ENCODE measurements around the gene EVPLL. TPM values are rescaled to one million over a fixed set of nuclear protein-coding genes. Genes with fewer than 3 reads are reported as not detected.
"Not testable (repeated sequence)": the region's sequence is repeated elsewhere in the genome, so short reads cannot be mapped to it uniquely, and the experiment has no call there.

The EVPLL gene
- total RNA-seq, 2 experiments from 2014 or later, result not detected

DNA sequence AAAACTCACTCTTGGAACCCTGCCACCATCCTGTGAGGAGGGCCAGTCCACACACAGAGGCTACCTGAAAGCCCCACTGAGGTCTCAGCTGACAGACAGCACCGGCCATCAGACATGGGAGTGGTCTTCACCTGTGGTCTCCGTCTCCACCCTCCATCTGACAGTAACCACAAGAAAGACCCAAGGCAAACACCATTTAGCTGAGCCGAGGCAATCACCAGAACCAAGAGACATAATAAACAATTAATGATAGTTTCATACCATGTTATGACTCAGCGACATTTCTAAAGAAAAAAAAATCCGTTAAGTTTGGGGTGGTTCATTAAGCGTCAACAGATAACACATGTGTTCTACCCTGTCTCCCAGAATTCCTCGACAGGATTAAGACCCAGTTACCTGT is 6.1 kb upstream of the EVPLL start:
- BruUV-seq (replicated peaks), result no TSS peak
- Histone ChIP-seq H3K4me3 (ENCODE audit: low read depth, low read length, poor library complexity, severe bottlenecking) (no peak overlapping the region), H3K36me3 (ENCODE audit: insufficient read depth, low read length) (no peaks in the 10 kb centered on the region), H3K9me3 (ENCODE audit: low read length) (no peaks in the 10 kb centered on the region), H2AFZ (ENCODE audit: low read length) (no peak overlapping the region), H3K27ac (ENCODE audit: low read depth, low read length, poor library complexity, severe bottlenecking) (no peak overlapping the region), H3K9me2 (ENCODE audit: insufficient read depth, low read length) (no peaks in the 10 kb centered on the region), H4K20me1 (ENCODE audit: insufficient read depth, low read length) (no peaks in the 10 kb centered on the region), H3K4me2 (ENCODE audit: low read length) (no peak overlapping the region), H3K4me1 (ENCODE audit: insufficient read depth, low read length, poor library complexity, severe bottlenecking) (no peaks in the 10 kb centered on the region), H3K79me2 (ENCODE audit: insufficient read depth, low read depth, low read length) (no peaks in the 10 kb centered on the region)
- intact Hi-C loops (cut with micrococcal nuclease; ENCODE audit: unreplicated experiment), result no loop called here
- TF ChIP-seq EZH2phosphoT487 (IDR thresholded peaks at IDR 0.05; ENCODE audit: borderline replicate concordance, low read depth, low read length), result no peak
- TF ChIP-seq, protein P1, sequence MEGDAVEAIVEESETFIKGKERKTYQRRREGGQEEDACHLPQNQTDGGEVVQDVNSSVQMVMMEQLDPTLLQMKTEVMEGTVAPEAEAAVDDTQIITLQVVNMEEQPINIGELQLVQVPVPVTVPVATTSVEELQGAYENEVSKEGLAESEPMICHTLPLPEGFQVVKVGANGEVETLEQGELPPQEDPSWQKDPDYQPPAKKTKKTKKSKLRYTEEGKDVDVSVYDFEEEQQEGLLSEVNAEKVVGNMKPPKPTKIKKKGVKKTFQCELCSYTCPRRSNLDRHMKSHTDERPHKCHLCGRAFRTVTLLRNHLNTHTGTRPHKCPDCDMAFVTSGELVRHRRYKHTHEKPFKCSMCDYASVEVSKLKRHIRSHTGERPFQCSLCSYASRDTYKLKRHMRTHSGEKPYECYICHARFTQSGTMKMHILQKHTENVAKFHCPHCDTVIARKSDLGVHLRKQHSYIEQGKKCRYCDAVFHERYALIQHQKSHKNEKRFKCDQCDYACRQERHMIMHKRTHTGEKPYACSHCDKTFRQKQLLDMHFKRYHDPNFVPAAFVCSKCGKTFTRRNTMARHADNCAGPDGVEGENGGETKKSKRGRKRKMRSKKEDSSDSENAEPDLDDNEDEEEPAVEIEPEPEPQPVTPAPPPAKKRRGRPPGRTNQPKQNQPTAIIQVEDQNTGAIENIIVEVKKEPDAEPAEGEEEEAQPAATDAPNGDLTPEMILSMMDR (conservative IDR thresholded peaks at IDR 0.05; ENCODE audit: low read length), result no peak
- POLR2A ChIA-PET, result no interaction called here
- DNase-seq (ENCODE audit: low spot score), result no peak
- CTCF ChIA-PET (ENCODE audit: unreplicated experiment), result no interaction called here

DNA sequence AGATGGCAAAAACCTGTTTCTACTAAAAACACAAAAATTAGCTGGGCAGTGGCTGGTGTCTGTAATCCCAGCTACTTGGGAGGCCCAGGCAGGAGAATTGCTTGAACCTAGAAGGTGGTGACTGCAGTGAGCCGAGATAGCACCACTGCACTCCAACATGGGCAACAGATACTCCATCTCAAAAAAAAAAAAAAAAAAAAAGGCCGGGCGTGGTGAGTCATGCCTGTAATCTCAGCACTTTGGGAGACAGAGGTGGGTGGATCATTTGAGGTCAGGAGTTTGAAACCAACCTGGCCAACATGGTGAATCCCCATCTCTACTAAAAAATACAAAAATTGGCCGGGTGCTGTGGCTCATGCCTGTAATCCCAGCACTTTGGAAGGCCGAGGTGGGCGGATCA is 4.4 kb upstream of the EVPLL start:
- CTCF ChIA-PET (ENCODE audit: unreplicated experiment); H2AFZ ChIP-seq (ENCODE audit: low read length): not testable (repeated sequence)

DNA sequence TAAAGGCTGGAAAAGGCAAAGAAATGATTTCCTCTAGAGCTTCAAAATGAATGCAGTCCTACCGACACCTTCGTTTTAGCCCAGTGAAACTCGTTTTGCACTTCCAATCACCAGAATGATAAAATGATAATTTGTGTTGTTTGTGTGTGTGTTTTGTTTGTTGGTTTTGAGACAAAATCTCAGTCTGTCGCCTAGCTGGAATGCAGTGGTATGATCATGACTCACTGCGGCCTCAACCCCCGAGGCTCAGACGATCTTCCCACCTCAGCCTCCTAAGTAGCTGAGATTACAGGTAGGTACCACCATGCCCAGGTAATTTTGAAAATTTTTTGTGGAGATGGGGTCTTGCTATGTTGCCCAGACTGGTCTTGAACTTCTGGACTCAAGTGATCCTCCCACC is 3.4 kb upstream of the EVPLL start:
- CTCF ChIA-PET (ENCODE audit: unreplicated experiment), result no interaction called here
- Histone ChIP-seq H3K27ac (ENCODE audit: low read depth, low read length, poor library complexity, severe bottlenecking) (no peak overlapping the region), H3K9me3 (ENCODE audit: low read length) (no peaks in the 10 kb centered on the region), H4K20me1 (ENCODE audit: insufficient read depth, low read length) (no peaks in the 10 kb centered on the region), H3K36me3 (ENCODE audit: insufficient read depth, low read length) (no peaks in the 10 kb centered on the region), H3K4me1 (ENCODE audit: insufficient read depth, low read length, poor library complexity, severe bottlenecking) (no peaks in the 10 kb centered on the region), H3K4me3 (ENCODE audit: low read depth, low read length, poor library complexity, severe bottlenecking) (no peak overlapping the region), H2AFZ (ENCODE audit: low read length) (no peak overlapping the region), H3K4me2 (ENCODE audit: low read length) (no peak overlapping the region), H3K9me2 (ENCODE audit: insufficient read depth, low read length) (no peaks in the 10 kb centered on the region), H3K79me2 (ENCODE audit: insufficient read depth, low read depth, low read length) (no peaks in the 10 kb centered on the region)
- TF ChIP-seq, protein P1 (conservative IDR thresholded peaks at IDR 0.05; ENCODE audit: low read length), result no peak
- TF ChIP-seq EZH2phosphoT487 (IDR thresholded peaks at IDR 0.05; ENCODE audit: borderline replicate concordance, low read depth, low read length), result no peak
- BruUV-seq (replicated peaks), result no TSS peak
- no peak for DNase-seq (ENCODE audit: low spot score)
- intact Hi-C loops (cut with micrococcal nuclease; ENCODE audit: unreplicated experiment), result no loop called here
- POLR2A ChIA-PET, result no interaction called here

More for the DNA sequence above, 4.4 kb upstream of the EVPLL start:
- H3K4me2 ChIP-seq (ENCODE audit: low read length); H4K20me1 ChIP-seq (ENCODE audit: insufficient read depth, low read length); DNase-seq (ENCODE audit: low spot score); H3K9me2 ChIP-seq (ENCODE audit: insufficient read depth, low read length); POLR2A ChIA-PET; H3K79me2 ChIP-seq (ENCODE audit: insufficient read depth, low read depth, low read length); H3K9me3 ChIP-seq (ENCODE audit: low read length); H3K4me3 ChIP-seq (ENCODE audit: low read depth, low read length, poor library complexity, severe bottlenecking); H3K4me1 ChIP-seq (ENCODE audit: insufficient read depth, low read length, poor library complexity, severe bottlenecking); BruUV-seq (replicated peaks); H3K36me3 ChIP-seq (ENCODE audit: insufficient read depth, low read length); intact Hi-C loops (cut with micrococcal nuclease; ENCODE audit: unreplicated experiment); H3K27ac ChIP-seq (ENCODE audit: low read depth, low read length, poor library complexity, severe bottlenecking): not testable (repeated sequence)

Data from OCI-LY7 (cell line).